Measurements from ENCODE around the gene MACROD1. TPM values are rescaled to one million over a fixed set of nuclear protein-coding genes. Genes with fewer than 3 reads are reported as not detected.

MACROD1 gene
- total and polyA plus RNA-seq, 2 of the 13 experiments (the other 11 are each of a cell fraction or from before 2014, with no cell fraction given) = 23.1 to 34.5 TPM

GRCh38 chr11:64098318-64098831 lies 67.5 kb downstream of the MACROD1 start:
- H3K27me3 ChIP-seq (ENCODE audit: control insufficient read depth in 1 of 2, insufficient read depth in 2 of 2, low read length in 2 of 2) = no peaks in the 10 kb centered on the region
- H3K9ac ChIP-seq (ENCODE audit: insufficient read depth, low read depth, low read length) = peak overlapping the region; percentile 61
- H3K4me3 ChIP-seq (replicated peaks in 1 of 3; ENCODE audit: insufficient read depth in 1 of 3, low read depth in 2 of 3, low read length in 3 of 3) = peak overlapping the region; percentile 6 to 59 (median 49)
- in situ Hi-C loops (cut with HindIII; ENCODE audit: extremely low pct_ligation_motif_present, low pct_unique_long_range_greater_than_20kb) (no loop called here), intact Hi-C loops (cut with micrococcal nuclease; ENCODE audit: unreplicated experiment) (no loop called here)
- FAIRE-seq = peak; percentile 80
- peak; percentile 85 for ATAC-seq
- POLR2A ChIA-PET = interaction anchor here (1.3 kb wide), 1 partner anchor 13 kb away, joined by 7 read pairs; no protein-coding TSS in a partner anchor
- DNase-seq (ENCODE audit: low spot score) = peak; percentile 73
- H2AFZ ChIP-seq (ENCODE audit: low read length) = no peak overlapping the region
- WGBS (ENCODE audit: low lambda C conversion rate) = 8% methylated on average over 5 of the region's 6 CpGs
- CTCF ChIA-PET (ENCODE audit: low intra/inter-chr PET ratio, low total read pairs) = no interaction called here
- H4K20me1 ChIP-seq (ENCODE audit: insufficient read depth, low read length) = peaks cover 9% of the 10 kb centered on the region; the same call in 1 of the 2 replicates
- peak overlapping the region; percentile 79 for H3K27ac ChIP-seq (ENCODE audit: extremely low read length, insufficient read depth, low read length)
- no peaks in the 10 kb centered on the region for H3K9me3 ChIP-seq (ENCODE audit: low read length)
- H3K4me2 ChIP-seq (ENCODE audit: low read depth, low read length) = peak overlapping the region; percentile 90
- H3K36me3 ChIP-seq (replicated peaks in 1 of 2; ENCODE audit: control insufficient read depth in 1 of 2, insufficient read depth in 2 of 2, low read length in 2 of 2) = no peaks in the 10 kb centered on the region
- no peaks in the 10 kb centered on the region for H3K79me2 ChIP-seq (ENCODE audit: insufficient read depth, low read length)
- BruUV-seq (replicated peaks) = no TSS peak
- peaks cover 51% of the 10 kb centered on the region for H3K4me1 ChIP-seq (ENCODE audit: insufficient read depth, low read length)
- 0 out of 2 replicates have a peak, but pooled peaks have one; percentile 26 for TF ChIP-seq MYC (CRISPR knock-in tag; IDR thresholded peaks at IDR 0.05; ENCODE audit: borderline replicate concordance)
- TF ChIP-seq POGZ (CRISPR knock-in tag; IDR thresholded peaks at IDR 0.05) = no peak
- no peak for TF ChIP-seq ATF6 (CRISPR knock-in tag; conservative IDR thresholded peaks at IDR 0.05)
- TF ChIP-seq FOXK1 (CRISPR knock-in tag; IDR thresholded peaks at IDR 0.05; ENCODE audit: borderline replicate concordance, low read depth) = no peak
- no peak for TF ChIP-seq ZNF512B (CRISPR knock-in tag; IDR thresholded peaks at IDR 0.05; ENCODE audit: borderline replicate concordance)
- no peak for TF ChIP-seq ZFP62 (CRISPR knock-in tag; IDR thresholded peaks at IDR 0.05)
- TF ChIP-seq GTF3A (CRISPR knock-in tag; conservative IDR thresholded peaks at IDR 0.05) = no peak
- no peak for TF ChIP-seq GRHL1 (CRISPR knock-in tag; conservative IDR thresholded peaks at IDR 0.05)
- no peak for TF ChIP-seq CEBPB (IDR thresholded peaks at IDR 0.05; ENCODE audit: borderline replicate concordance, low read depth, low read length)
- TF ChIP-seq PHF8 (CRISPR knock-in tag; IDR thresholded peaks at IDR 0.05) = no peak
- 0 out of 2 replicates have a peak, but pooled peaks have one; percentile 10 for TF ChIP-seq ARID5B (CRISPR knock-in tag; IDR thresholded peaks at IDR 0.05)
- no peak for TF ChIP-seq DRAP1 (CRISPR knock-in tag; IDR thresholded peaks at IDR 0.05)

All from HepG2 (cell line).